SK-N-MC (cell line): ENCODE data around the gene CCDC69.

Experiments used
- FOXP2 ChIP-seq: optimal IDR thresholded peaks from 2 replicates; pipeline ENCODE3; 2011; ENCODE audit warnings: mild to moderate bottlenecking, moderate library complexity; ENCODE audit not compliant: insufficient read depth; ENCODE audit errors: extremely low read length, control extremely low read depth
- POLR2AphosphoS5 ChIP-seq: IDR thresholded peaks from 2 replicates; pipeline ENCODE4 v1.6.1; 2012; ENCODE audit warnings: mild to moderate bottlenecking, low read depth, low read length, borderline replicate concordance

DNA sequence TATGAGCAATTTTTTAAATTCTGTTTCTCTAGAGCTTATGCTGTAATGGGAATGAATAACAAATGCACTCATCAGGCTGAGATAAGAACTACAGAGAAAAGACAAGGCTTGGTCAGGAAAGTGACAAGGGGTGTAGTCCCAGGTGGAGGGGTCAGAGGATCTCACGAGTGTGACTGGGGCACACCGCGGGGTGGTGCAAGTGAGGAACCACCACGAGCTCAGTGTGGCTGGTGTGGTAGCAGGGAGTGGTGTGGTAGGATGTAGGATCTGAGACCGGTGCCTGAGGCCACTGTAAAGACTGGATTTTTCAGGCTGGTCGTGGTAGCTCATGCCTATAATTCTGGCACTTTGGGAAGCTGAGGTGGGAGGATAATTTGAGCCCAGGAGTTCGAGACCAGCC, 75.3 kb downstream of the CCDC69 start:
- no peak for TF ChIP-seq POLR2AphosphoS5
- no peak for TF ChIP-seq FOXP2
